Heart left ventricle (tissue), 13 donors: ENCODE results near the gene BTG2.

Experiments
- POLR2A ChIP-seq, 2 donors: fragments of 450-650 bp; IDR thresholded peaks; one replicate each; pipeline ENCODE4 v1.6.1; 2017; ENCODE audit warnings: antibody characterized with exemption in 2 of 2, mild to moderate bottlenecking in 2 of 2, moderate library complexity in 2 of 2
- TF ChIP-seq, protein P1 (sequence below), 12 donors: fragments of 200-600 bp; sonication (generic) in 4 of 12; IDR thresholded peaks; one replicate each; pipeline versions ENCODE4 v1.5.0 to v1.8.0; 2018 to 2022; ENCODE audit warnings: antibody characterized with exemption in 12 of 12, mild to moderate bottlenecking in 5 of 12
- donor health status: ischemic (EF 13 %, LVEDD 7.1; RV severe dilation, severe dysfunction).
- donor health status: DM: no; HTN: yes; CAD: no.
- donor health status: DM: no; HTN: no; CAD: no.
- donor health status: ischemic (EF 25% LVEDD 6.9; RV normal size, moderate dysfunction).
- donor health status: ischemic (EF 25% LVEDD 5.7; RV mildly dilated, moderate dysfunction).
- donor health status: ischemic (EF 35%, LVEDD 5.7; RV mildly dilated, moderate dysfunction).
- donor health status: nonischemic (EF 11% LVEDD 7.7; RV severe dilation, severe dysfunction).
- donor health status: DM: yes; HTN: yes; CAD: no.
- donor health status: PGD.
- donor health status: ischemic (EF 29% LVEDD 5.4; RV normal size, mild dysfunction).
- donor health status: nonischemic (EF 23%, LVEDD 6.1; RV moderate dilation, normal function).

DNA sequence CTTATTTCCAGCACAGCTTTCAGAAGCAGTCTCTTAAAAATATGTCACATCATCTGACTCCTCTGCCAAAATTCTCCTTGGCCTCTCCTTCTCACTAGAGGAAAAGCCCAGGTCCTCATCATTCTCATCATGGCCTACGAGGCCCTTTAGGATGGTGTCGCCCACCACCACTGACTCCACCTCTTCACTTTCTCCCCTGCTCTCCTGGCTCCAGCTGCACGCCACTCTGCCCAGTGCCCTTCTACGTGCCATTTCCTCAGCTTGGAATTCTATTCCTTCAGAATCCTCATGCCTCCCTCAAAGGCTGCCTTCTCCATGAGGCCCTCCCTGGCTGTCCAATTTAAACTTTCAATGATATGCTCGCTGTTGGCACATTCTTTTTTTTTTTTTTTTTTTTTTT, 25.3 kb upstream of the BTG2 start:
- TF ChIP-seq POLR2A (IDR thresholded peaks at IDR 0.05), result no peak
- TF ChIP-seq, protein P1, sequence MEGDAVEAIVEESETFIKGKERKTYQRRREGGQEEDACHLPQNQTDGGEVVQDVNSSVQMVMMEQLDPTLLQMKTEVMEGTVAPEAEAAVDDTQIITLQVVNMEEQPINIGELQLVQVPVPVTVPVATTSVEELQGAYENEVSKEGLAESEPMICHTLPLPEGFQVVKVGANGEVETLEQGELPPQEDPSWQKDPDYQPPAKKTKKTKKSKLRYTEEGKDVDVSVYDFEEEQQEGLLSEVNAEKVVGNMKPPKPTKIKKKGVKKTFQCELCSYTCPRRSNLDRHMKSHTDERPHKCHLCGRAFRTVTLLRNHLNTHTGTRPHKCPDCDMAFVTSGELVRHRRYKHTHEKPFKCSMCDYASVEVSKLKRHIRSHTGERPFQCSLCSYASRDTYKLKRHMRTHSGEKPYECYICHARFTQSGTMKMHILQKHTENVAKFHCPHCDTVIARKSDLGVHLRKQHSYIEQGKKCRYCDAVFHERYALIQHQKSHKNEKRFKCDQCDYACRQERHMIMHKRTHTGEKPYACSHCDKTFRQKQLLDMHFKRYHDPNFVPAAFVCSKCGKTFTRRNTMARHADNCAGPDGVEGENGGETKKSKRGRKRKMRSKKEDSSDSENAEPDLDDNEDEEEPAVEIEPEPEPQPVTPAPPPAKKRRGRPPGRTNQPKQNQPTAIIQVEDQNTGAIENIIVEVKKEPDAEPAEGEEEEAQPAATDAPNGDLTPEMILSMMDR (IDR thresholded peaks at IDR 0.05), result no peak
